Measurements from ENCODE around the gene FBXO10.
"Not testable (repeated sequence)": the region's sequence is repeated elsewhere in the genome, so short reads cannot be mapped to it uniquely, and the experiment has no call there.

The FBXO10 gene

DNA sequence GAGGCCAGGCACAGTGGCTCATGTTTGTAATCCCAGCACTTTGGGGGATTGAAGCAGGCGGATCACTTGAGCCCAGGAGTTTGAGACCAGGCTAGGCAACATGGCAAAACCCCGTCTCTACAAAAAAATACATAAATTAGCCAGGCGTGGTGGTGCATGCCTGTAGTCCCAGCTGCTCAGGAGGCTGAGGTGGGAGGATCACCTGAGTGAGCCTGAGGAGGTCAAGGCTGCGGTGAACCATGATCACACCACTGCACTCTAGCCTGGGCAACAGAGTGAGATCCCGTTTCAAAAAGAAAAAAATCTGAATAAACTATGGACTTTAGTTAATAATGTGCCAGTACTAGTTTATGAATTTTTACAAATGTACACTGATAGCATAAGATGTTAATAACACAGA, 66.1 kb downstream of the FBXO10 start:
- not testable (repeated sequence) for H3K4me3 ChIP-seq (ENCODE audit: low read length); H3K9me3 ChIP-seq (ENCODE audit: insufficient read depth, low read depth, low read length); H3K9ac ChIP-seq (ENCODE audit: low read depth, low read length); H3K4me1 ChIP-seq (ENCODE audit: insufficient read depth, low read length); H3K27ac ChIP-seq (ENCODE audit: low read depth, low read length); H3K27me3 ChIP-seq (ENCODE audit: insufficient read depth, low read length)
- H3K36me3 ChIP-seq (ENCODE audit: insufficient read depth, low read length): peaks cover 35% of the 10 kb centered on the region
- 91% methylated on average over 5 of the region's 5 CpGs for WGBS

DNA sequence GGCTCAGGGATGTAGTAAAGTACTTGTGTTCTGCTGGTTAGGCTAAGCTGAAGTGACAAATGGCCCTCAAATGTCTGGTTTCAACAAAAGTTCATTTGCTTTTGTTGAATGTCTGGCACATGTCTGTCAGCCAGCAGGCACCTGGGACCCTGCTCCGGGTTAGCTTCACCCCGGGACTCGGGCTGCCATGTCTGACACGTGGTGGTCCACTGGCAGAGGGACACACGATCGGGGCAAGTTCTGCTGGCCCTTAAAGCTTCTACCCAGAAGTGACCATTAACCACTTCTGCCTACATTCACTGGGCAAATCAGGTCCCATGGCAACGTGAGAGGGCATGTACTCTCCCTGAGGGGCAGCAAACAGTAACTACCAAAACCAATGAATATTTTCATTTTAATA, 66.6 kb downstream of the FBXO10 start:
- no peaks in the 10 kb centered on the region for H3K27me3 ChIP-seq (ENCODE audit: insufficient read depth, low read length)
- 91% methylated on average over 7 of the region's 7 CpGs for WGBS
- no peaks in the 10 kb centered on the region for H3K9me3 ChIP-seq (ENCODE audit: insufficient read depth, low read depth, low read length)
- no peaks in the 10 kb centered on the region for H3K4me1 ChIP-seq (ENCODE audit: insufficient read depth, low read length)
- no peak overlapping the region for H3K4me3 ChIP-seq (ENCODE audit: low read length)
- H3K9ac ChIP-seq (ENCODE audit: low read depth, low read length): no peak overlapping the region
- no peak overlapping the region for H3K27ac ChIP-seq (ENCODE audit: low read depth, low read length)
- H3K36me3 ChIP-seq (ENCODE audit: insufficient read depth, low read length): peaks cover 40% of the 10 kb centered on the region

DNA sequence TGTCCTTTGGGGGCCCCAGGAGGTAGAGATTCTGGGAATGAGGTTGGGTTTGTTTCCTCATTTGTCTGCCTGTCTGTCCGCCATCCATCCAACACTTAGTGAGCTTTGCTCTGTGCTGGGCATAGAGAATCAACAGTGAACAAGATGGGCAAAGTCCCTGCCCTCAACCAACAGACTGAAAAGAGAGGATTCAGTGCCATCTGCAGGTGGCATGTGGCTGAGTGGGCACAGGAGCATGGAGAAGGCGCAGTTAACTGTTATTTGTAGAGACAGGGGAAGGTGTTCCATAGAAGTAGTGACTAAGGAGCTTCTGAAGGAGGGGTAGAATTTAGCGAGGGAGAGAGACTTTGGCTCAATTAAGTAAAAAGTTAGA, 67.4 kb downstream of the FBXO10 start:
- WGBS: 95% methylated on average over 3 of the region's 3 CpGs
- Histone ChIP-seq H3K36me3 (ENCODE audit: insufficient read depth, low read length) (peaks cover 42% of the 10 kb centered on the region), H3K9me3 (ENCODE audit: insufficient read depth, low read depth, low read length) (no peaks in the 10 kb centered on the region)

DNA sequence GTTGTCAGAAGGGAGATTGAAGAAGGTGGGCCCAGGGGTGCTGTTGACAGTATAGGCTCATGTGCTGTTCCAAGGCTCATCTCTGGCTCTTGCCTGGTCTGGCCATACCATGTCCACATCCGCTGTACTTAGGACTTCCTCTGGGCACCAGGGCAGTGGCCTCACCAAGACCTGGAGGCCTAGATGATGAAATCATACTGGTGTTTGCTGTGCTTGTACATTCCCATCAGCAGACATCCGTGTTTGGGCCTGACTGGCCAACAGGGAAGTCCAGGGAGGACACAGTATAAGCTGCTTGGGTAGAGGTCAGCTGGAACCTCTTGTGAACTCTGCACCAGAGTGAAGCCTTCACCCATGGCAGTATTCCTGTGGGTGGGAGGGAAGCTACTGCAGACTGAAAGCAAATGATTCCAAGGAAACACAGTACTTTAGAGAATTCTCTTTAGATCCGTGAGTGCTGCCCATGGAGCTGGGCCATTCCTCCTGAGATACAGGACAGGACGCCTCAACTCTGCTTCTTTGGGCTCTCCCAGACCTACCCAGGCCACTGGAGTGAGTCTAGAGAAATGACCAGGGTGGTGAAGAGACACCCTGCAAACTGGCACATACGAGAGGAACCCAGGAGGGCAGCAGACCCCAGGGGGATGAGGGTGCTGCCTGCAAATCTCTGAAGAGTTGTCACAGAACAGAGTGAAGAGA, 67.9 kb downstream of the FBXO10 start:
- Histone ChIP-seq H3K27me3 (ENCODE audit: insufficient read depth, low read length) (no peaks in the 10 kb centered on the region), H3K27ac (ENCODE audit: low read depth, low read length) (no peak overlapping the region), H3K4me3 (ENCODE audit: low read length) (no peak overlapping the region), H3K9ac (ENCODE audit: low read depth, low read length) (no peak overlapping the region), H3K4me1 (ENCODE audit: insufficient read depth, low read length) (no peaks in the 10 kb centered on the region), H3K36me3 (ENCODE audit: insufficient read depth, low read length) (peaks cover 47% of the 10 kb centered on the region), H3K9me3 (ENCODE audit: insufficient read depth, low read depth, low read length) (no peaks in the 10 kb centered on the region)
- WGBS: 92% methylated on average over 5 of the region's 5 CpGs

More for the DNA sequence above, 67.4 kb downstream of the FBXO10 start:
- Histone ChIP-seq H3K9ac (ENCODE audit: low read depth, low read length) (no peak overlapping the region), H3K4me3 (ENCODE audit: low read length) (no peak overlapping the region), H3K4me1 (ENCODE audit: insufficient read depth, low read length) (no peaks in the 10 kb centered on the region), H3K27me3 (ENCODE audit: insufficient read depth, low read length) (no peaks in the 10 kb centered on the region), H3K27ac (ENCODE audit: low read depth, low read length) (no peak overlapping the region)

DNA sequence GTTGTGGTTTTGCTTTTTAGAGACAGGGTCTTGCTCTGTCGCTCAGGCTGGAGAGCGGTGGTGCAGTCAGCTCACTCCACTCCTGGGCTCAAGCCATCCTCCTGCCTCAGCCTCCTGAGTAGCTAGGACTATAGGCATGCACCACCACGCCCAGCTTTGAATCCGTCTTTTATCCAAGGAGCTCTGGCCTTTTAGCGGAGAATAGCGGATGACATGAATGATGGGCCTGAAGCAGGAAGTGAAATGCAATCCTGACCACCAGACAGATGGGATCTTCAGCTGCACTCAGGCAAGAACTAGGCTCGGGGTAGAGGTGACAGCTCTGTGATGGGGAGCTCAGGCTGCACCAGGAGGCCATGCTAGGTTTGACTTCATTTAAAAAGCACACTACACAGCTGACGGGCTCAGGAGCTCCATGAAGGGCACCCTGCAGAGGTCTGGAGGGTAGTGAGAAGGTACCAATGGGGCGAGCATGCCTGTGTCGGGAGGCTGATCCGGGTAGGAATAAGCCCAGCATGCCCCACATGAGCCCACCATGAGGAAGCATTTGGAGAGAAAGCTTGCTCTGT, 68.5 kb downstream of the FBXO10 start:
- no peaks in the 10 kb centered on the region for H3K27me3 ChIP-seq (ENCODE audit: insufficient read depth, low read length)
- 96% methylated on average over 11 of the region's 11 CpGs for WGBS
- H3K4me3 ChIP-seq (ENCODE audit: low read length): no peak overlapping the region
- H3K4me1 ChIP-seq (ENCODE audit: insufficient read depth, low read length): no peaks in the 10 kb centered on the region
- H3K9ac ChIP-seq (ENCODE audit: low read depth, low read length): no peak overlapping the region
- H3K36me3 ChIP-seq (ENCODE audit: insufficient read depth, low read length): peaks cover 53% of the 10 kb centered on the region
- no peak overlapping the region for H3K27ac ChIP-seq (ENCODE audit: low read depth, low read length)
- H3K9me3 ChIP-seq (ENCODE audit: insufficient read depth, low read depth, low read length): no peaks in the 10 kb centered on the region

DNA sequence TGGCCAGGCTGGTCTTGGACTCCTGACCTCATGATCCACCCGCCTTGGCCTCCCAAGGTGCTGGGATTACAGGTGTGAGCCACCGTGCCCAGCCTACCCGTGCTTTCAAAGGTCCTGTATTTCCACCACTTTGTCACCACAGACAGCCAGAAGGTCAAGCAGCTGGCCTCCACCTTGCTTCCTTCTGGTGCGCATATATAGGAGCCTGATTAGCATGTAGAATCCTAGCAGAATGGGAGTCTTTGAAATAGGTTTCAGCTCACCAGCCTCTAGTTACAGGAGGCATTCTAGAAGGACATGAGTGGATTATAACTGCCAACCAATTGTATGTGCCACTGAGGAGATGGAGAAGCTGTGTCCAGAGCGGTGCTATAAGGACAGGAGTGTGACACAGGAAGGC, 71.6 kb downstream of the FBXO10 start:
- H3K36me3 ChIP-seq (ENCODE audit: insufficient read depth, low read length): peaks cover 78% of the 10 kb centered on the region

DNA sequence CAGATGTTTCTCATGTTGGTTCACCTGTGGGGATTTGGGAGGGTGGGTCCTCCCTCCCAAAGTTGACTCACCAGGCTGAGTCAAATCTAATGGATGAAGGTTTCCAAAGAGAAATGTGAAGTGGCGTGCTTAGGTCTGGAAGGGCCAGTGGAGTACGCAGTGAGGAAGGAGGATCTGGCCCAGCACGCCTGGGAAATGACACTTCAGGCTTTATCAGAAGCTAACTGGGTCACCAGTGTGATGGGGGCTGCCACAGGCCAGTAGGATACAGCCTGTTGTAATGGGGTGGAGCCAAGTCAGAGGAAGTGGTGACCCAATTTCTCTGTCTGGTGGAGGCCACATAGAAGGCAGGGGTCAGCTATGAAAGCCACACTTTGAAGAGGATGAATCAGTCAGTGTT, 72.4 kb downstream of the FBXO10 start:
- no peak overlapping the region for H3K9ac ChIP-seq (ENCODE audit: low read depth, low read length)
- no peak overlapping the region for H3K4me3 ChIP-seq (ENCODE audit: low read length)
- no peaks in the 10 kb centered on the region for H3K27me3 ChIP-seq (ENCODE audit: insufficient read depth, low read length)
- H3K36me3 ChIP-seq (ENCODE audit: insufficient read depth, low read length): peaks cover 82% of the 10 kb centered on the region
- no peaks in the 10 kb centered on the region for H3K9me3 ChIP-seq (ENCODE audit: insufficient read depth, low read depth, low read length)
- WGBS: 89% methylated on average over 3 of the region's 3 CpGs
- no peak overlapping the region for H3K27ac ChIP-seq (ENCODE audit: low read depth, low read length)
- H3K4me1 ChIP-seq (ENCODE audit: insufficient read depth, low read length): no peaks in the 10 kb centered on the region

More for the DNA sequence above, 71.6 kb downstream of the FBXO10 start:
- no peak overlapping the region for H3K9ac ChIP-seq (ENCODE audit: low read depth, low read length)
- H3K27me3 ChIP-seq (ENCODE audit: insufficient read depth, low read length): no peaks in the 10 kb centered on the region
- no peak overlapping the region for H3K27ac ChIP-seq (ENCODE audit: low read depth, low read length)
- no peaks in the 10 kb centered on the region for H3K9me3 ChIP-seq (ENCODE audit: insufficient read depth, low read depth, low read length)
- H3K4me1 ChIP-seq (ENCODE audit: insufficient read depth, low read length): no peaks in the 10 kb centered on the region
- WGBS: 95% methylated on average over 5 of the region's 5 CpGs
- no peak overlapping the region for H3K4me3 ChIP-seq (ENCODE audit: low read length)

DNA sequence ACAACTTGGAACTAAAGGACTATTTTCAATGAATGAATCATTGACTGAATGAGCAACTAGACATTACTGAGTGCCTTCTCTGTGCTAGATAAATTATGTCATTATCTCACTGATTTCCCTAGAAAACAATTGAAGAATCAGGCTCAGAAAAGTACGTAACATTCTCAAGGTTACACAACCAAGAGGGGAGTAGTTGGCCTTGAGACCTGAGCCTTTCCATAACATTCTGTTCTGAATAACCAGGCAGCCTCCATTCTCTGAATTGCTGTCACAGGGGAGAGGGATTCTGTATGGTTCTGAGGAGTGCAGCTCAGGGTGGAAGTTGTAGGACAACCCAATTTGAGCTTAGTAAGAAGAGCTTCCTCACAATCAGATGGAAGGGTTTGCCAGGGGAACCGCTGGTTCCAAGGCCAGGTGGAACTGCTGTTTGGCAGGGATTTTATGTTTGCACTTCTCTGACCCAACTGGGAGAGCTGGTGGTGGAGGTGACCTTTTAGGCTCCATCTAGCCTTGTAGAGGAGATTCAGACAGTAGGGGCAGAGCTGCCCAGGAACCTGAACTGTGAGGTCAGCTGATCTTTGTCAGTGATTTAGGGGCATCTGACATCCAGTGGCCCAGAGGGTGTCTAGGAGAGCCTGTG, 74.1 kb downstream of the FBXO10 start:
- no peaks in the 10 kb centered on the region for H3K9me3 ChIP-seq (ENCODE audit: insufficient read depth, low read depth, low read length)
- no peak overlapping the region for H3K27ac ChIP-seq (ENCODE audit: low read depth, low read length)
- no peak overlapping the region for H3K9ac ChIP-seq (ENCODE audit: low read depth, low read length)
- WGBS: 83% methylated on average over 2 of the region's 2 CpGs
- no peak overlapping the region for H3K4me3 ChIP-seq (ENCODE audit: low read length)
- H3K27me3 ChIP-seq (ENCODE audit: insufficient read depth, low read length): no peaks in the 10 kb centered on the region
- peaks cover 86% of the 10 kb centered on the region for H3K36me3 ChIP-seq (ENCODE audit: insufficient read depth, low read length)
- H3K4me1 ChIP-seq (ENCODE audit: insufficient read depth, low read length): no peaks in the 10 kb centered on the region

DNA sequence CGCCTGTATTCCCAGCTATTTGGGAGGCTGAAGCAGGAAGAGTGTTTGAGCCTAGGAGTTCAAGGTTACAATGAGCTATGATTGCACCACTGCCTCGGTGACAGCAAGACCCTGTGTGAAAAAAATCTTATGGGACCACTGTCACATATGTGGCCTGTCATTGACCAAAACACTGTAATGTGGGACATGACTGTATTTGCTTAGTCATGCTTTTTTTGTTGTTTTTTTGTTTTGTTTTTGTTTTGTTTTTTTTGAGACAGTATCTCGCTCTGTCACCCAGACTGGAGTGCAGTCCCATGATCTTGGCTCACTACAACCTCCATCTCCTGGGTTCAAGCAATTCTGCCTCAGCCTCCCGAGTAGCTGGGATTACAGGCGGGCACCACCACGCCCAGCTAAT, 76.9 kb downstream of the FBXO10 start:
- no peaks in the 10 kb centered on the region for H3K9me3 ChIP-seq (ENCODE audit: insufficient read depth, low read depth, low read length)
- 87% methylated on average over 6 of the region's 6 CpGs for WGBS
- no peaks in the 10 kb centered on the region for H3K4me1 ChIP-seq (ENCODE audit: insufficient read depth, low read length)
- no peak overlapping the region for H3K9ac ChIP-seq (ENCODE audit: low read depth, low read length)
- H3K4me3 ChIP-seq (ENCODE audit: low read length): no peak overlapping the region
- H3K36me3 ChIP-seq (ENCODE audit: insufficient read depth, low read length): peaks cover 92% of the 10 kb centered on the region
- no peaks in the 10 kb centered on the region for H3K27me3 ChIP-seq (ENCODE audit: insufficient read depth, low read length)
- no peak overlapping the region for H3K27ac ChIP-seq (ENCODE audit: low read depth, low read length)

DNA sequence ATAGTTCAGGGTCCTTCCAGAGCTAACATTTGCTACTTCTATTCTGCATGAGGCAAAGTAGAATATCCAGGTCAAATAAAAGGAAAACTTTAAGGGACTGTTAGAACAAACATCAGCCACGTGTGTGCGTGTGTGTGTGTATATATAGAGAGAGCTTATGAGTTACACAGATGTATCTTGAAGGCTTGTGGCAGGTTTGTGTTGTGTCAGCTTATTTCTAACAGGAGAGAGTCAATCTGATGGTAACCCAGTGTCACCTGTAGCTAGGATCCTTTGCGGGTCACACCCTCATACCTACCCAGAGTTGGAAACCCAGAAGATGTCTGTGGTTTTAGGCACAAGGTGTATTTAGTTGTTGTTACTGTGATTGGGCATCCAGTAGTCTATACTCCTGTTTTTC, 77.7 kb downstream of the FBXO10 start:
- no peaks in the 10 kb centered on the region for H3K4me1 ChIP-seq (ENCODE audit: insufficient read depth, low read length)
- WGBS: 50% methylated on average over 3 of the region's 3 CpGs
- no peak overlapping the region for H3K27ac ChIP-seq (ENCODE audit: low read depth, low read length)
- H3K9ac ChIP-seq (ENCODE audit: low read depth, low read length): no peak overlapping the region
- no peak overlapping the region for H3K4me3 ChIP-seq (ENCODE audit: low read length)
- no peaks in the 10 kb centered on the region for H3K9me3 ChIP-seq (ENCODE audit: insufficient read depth, low read depth, low read length)
- no peaks in the 10 kb centered on the region for H3K27me3 ChIP-seq (ENCODE audit: insufficient read depth, low read length)
- peaks cover 93% of the 10 kb centered on the region for H3K36me3 ChIP-seq (ENCODE audit: insufficient read depth, low read length)

DNA sequence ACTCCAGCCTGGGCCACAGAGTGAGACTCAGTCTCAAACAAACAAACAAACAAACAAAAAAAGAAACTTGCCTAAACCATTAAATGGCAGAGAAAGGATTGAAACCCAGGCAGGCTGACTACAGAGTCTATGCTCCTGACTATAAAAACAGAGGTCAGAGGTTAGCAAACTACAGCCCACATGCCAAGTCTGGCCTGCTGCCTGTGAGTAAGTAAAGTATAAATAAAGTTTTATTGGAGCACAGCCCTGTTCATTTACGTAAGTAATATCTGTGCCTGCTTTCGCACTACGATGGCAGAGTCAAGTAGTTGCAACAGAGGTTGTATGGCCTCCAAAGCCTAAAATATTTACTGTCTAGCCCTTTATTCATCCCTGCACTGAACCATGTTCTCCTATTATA, 78.9 kb downstream of the FBXO10 start:
- H3K9ac ChIP-seq (ENCODE audit: low read depth, low read length): no peak overlapping the region
- 95% methylated on average over 3 of the region's 3 CpGs for WGBS
- no peaks in the 10 kb centered on the region for H3K4me1 ChIP-seq (ENCODE audit: insufficient read depth, low read length)
- no peaks in the 10 kb centered on the region for H3K27me3 ChIP-seq (ENCODE audit: insufficient read depth, low read length)
- H3K4me3 ChIP-seq (ENCODE audit: low read length): no peak overlapping the region
- H3K36me3 ChIP-seq (ENCODE audit: insufficient read depth, low read length): peaks cover 93% of the 10 kb centered on the region
- H3K27ac ChIP-seq (ENCODE audit: low read depth, low read length): no peak overlapping the region
- H3K9me3 ChIP-seq (ENCODE audit: insufficient read depth, low read depth, low read length): no peaks in the 10 kb centered on the region
